HG03342 (cell line): ENCODE results near the gene AP1M1.
A peak's percentile ranks its signal among the peaks of the same experiment; 100 is the strongest.
"Not testable (repeated sequence)": the region's sequence is repeated elsewhere in the genome, so short reads cannot be mapped to it uniquely, and the experiment has no call there.

ENCODE experiments used
- ATAC-seq: cut with Tn5 transposase; IDR thresholded peaks from one replicate; pipeline ENCODE4 v1.9.1; 2021; ENCODE audit warnings: mild to moderate bottlenecking, moderate library complexity; ENCODE audit not compliant: unreplicated experiment

The AP1M1 gene

DNA sequence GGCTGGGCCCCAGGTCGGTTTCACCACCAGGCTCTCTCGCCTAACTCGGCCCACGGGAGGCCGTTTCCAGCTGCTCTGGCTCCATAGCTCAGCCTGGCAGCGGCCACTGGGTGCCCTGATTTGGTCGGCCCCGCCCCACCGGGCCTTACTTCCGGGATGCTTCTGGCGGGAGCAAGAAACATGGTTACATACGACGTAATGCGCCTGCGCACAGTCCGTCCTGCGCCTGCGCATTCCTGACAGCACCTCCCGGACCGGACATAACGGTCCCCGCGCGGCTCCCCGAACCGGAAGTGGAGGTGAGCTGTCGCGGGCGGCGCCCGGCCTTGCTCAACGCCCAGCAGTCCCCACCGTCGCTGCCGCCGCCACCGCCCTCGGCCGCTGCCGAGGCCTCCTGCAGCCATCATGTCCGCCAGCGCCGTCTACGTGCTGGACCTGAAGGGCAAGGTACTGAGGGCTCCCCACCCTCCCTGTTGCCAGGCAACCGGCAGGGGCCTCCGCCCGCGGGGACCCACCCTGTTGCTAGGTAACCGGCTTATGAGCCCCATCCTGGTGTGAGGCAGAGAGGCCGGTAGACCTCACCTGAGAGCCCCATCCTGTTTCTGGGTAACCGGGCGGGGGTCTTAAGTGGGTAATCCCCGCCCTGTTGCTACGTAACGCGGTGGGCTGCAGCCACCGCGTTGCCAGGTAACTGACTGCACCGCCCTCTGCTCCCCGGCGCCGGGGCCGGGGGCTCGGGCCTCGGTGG, at the start of gene AP1M1:
Gene AP1M1, plus strand, starts transcription at position 290 of the 748 bp plus-strand sequence. Its CDS starts 116 bp downstream, at position 406.
- peak; percentile 89 for ATAC-seq

- no peak for ATAC-seq
These were observed 49.1 kb upstream of the AP1M1 start for GRCh38 chr19:16148443-16149229.

GRCh38 chr19:16153582-16154336, 44.0 kb upstream of the AP1M1 start:
- ATAC-seq, result no peak

GRCh38 chr19:16154557-16154956, 43.2 kb upstream of the AP1M1 start:
- ATAC-seq, result no peak

DNA sequence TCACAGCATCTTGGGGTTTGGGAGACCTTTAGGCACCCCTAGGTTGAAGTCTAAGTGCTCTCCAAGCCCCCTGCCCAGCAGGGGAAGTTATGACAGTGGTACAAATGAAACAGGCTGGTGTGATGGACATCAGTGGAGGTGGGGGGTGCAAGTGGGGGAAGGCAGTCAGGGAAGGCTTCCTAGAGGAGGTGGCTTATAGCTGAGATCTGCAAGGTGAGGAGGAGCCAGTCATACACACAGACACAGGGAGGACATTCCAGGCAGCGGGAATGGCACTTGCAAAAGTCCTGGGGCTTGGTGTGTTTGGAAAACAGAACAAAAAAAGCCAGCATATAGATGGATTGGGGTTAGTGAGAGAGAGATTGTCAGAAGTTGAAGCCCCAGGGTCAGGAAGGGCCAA, 42.6 kb upstream of the AP1M1 start:
- ATAC-seq, result no peak

GRCh38 chr19:16156904-16157303, 40.8 kb upstream of the AP1M1 start:
- no peak for ATAC-seq

DNA sequence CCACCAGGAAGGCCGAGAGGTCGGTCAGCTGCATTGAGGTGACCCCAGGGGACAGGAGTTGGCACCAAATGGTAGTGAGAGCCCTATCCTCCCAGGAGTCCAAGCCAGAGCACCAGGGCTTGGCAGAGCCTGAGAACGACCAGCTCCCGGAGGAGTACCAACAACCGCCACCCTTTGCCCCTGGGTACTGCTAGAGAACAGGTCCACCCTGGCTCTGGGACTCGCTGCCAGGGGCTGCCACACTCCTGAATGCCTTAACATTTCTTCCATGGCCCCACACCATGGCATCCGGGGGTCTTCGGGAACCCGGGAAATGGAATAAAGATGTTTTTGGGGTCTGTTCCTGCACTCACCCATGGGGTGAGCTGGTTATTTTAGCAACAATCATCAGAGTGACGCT, 40.1 kb upstream of the AP1M1 start:
- no peak for ATAC-seq

GRCh38 chr19:16159655-16160054, 38.1 kb upstream of the AP1M1 start:
- ATAC-seq, result no peak

- ATAC-seq, result no peak
These were observed 37.2 kb upstream of the AP1M1 start for GRCh38 chr19:16160445-16160942.

GRCh38 chr19:16160943-16161560, 36.7 kb upstream of the AP1M1 start:
- no peak for ATAC-seq

DNA sequence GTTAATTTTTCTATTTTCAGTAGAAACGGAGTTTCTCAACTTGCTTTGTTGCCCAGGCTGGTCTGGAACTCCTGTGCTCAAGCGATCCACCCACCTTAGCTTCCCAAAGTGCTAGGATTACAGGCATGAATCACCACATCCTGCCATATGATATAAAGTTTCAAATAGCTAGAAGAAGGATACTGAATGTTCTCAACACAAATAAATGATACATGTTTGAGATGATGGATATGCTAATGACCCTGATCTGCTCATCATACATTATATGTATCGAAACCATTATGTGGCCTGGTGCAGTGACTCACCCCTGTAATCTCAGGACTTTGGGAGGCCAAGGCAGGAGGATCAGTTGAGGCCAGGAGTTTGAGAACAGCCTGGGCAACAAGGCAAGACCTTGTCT, 35.9 kb upstream of the AP1M1 start:
- ATAC-seq, result no peak

- ATAC-seq, result no peak
These were observed 33.4 kb upstream of the AP1M1 start for GRCh38 chr19:16164222-16164890.

- no peak for ATAC-seq
These were observed 31.3 kb upstream of the AP1M1 start for GRCh38 chr19:16166417-16166816.

DNA sequence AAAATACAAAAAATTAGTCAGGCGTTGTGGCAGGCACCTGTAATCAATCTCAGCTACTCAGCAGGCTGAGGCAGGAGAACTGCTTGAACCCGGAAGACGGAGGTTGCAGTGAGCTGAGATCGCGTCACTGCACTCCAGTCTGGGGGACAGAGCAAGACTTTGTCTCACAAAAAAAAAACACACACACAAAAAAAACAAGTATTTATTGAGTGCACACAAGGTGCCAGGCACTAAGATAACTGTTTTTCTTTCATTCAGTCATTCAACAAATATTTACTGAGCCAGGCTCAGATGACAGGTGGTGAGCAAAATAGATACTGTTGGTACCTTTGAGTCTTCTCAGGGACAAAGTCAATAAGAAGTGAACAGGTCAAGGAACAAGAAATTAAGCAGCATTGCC, 30.7 kb upstream of the AP1M1 start:
- ATAC-seq, result no peak

DNA sequence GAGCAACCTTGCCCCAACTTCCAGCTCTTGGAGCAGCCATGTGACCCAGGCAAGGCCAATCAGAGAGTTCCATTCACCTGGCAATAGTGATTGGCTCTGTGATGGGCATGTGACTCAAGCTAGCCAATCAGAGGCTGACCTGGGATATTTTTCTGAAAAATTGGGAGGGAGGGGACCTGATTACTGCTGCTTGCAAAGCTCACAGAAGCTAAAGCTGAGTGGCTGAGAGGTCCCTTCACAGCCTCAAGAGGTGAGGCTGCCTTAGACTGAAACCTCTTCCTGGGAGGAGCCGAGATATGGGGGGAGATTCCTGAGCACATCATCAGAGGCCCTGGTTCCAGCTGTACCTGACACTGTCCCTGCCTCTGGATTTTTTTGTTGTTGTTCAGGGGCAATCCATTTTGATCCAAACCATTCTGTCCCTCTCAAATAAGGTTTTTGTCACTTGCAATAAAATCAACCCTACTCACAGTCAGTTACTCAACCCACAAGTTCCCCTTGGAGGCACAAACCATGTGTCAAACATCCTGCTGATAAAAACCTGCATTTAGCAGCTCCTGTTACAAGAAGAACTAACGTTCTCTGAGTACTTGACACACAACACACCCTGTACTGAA, 29.1 kb upstream of the AP1M1 start:
- ATAC-seq, result no peak

GRCh38 chr19:16170134-16170533, 27.6 kb upstream of the AP1M1 start:
- ATAC-seq, result no peak

DNA sequence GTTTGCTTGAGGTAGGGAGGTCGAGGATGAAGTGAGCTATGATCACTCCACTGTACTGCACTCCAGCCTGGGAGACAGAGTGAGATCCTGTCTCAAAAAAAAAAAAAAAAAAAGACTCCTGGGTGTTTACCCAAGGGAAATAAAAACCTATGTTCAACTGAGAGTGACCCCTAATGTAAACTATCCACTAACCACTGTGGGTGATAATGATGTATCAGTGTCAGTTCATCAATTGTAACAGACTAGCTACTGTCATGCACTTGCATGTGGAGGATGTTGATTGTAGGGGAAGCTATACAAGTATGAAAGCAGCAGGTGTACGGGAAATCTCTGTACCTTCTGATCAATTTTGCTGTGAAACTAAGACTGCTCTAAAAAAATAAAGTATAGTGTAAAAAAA, 21.8 kb upstream of the AP1M1 start:
- ATAC-seq, result no peak

DNA sequence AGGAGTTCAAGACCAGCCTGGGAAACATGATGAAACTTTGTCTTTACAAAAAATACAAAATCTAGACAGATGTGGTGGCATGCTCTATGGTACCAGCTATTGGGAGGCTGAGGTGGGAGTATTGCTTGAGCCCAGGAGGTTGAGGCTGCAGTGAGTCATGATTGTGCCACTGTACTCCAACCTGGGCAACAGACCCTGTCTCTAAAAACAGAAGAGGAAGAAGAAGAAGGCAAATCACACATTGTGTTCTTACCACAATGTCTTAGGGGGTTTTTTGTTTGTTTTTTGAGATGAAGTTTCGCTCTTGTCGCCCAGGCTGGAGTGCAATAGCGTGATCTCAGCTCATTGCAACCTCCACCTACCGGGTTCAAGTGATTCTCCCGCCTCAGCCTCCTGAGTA, 18.8 kb upstream of the AP1M1 start:
- ATAC-seq, result not testable (repeated sequence)

DNA sequence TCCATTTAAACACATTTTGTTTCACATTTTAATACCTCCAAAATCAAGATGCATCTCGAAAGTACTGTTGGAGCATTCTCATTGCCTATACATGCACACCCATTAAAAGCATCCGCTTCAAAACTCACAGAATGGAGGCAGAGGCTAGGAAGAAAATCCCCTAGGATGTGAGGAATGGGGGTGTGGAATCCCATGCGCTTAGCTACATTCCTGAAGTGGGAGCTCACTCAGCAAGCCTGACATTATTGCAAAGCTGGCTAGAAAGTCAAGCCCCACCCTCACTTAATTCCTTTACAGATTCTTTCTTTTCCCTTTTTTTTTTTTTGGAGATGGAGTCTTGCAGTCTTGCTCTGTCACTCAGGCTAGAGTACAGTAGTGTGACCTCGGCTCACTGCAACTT, 17.1 kb upstream of the AP1M1 start:
- ATAC-seq, result no peak

- peak; percentile 1 for ATAC-seq
These were observed 13.0 kb upstream of the AP1M1 start for GRCh38 chr19:16184665-16185122.
